Prostate gland (tissue), 2 donors: ENCODE results near the gene CDKL1. TPM values are rescaled to one million over a fixed set of nuclear protein-coding genes. Genes with fewer than 3 reads are reported as not detected.
"Not testable (repeated sequence)": the region's sequence is repeated elsewhere in the genome, so short reads cannot be mapped to it uniquely, and the experiment has no call there.

Experiments used
- DNase-seq: peaks from one replicate; pipeline ENCODE4 v3.0.0-alpha.2; 2019; ENCODE audit warnings: low spot score
- H3K27ac ChIP-seq, 2 donors: fragments of 200-600 bp; sonication (generic); 2 replicates each; pipeline ENCODE4 v1.5.1; 2017 to 2019
- H3K27me3 ChIP-seq: fragments of 200-600 bp; sonication (generic); replicated peaks from 2 replicates; pipeline ENCODE4 v1.5.1; 2019; ENCODE audit not compliant: insufficient read depth
- H3K36me3 ChIP-seq, 2 donors: fragments of 200-600 bp; sonication (generic); 1 replicate in 1 of 2; 2 replicates in 1 of 2; pipeline versions ENCODE4 v1.5.1 to v1.8.1; 2017 to 2019
- H3K4me1 ChIP-seq: fragments of 200-600 bp; sonication (generic); replicated peaks from 2 replicates; pipeline ENCODE4 v1.5.1; 2019
- H3K4me3 ChIP-seq, 2 donors: fragments of 200-600 bp; sonication (generic); 2 replicates each; pipeline ENCODE4 v1.5.1; 2017 to 2019
- H3K9me3 ChIP-seq: fragments of 200-600 bp; sonication (generic); 2 replicates; pipeline ENCODE4 v1.5.1; 2017
- POLR2A ChIP-seq: fragments of 450-650 bp; IDR thresholded peaks from one replicate; pipeline ENCODE4 v1.6.1; 2016; ENCODE audit warnings: antibody characterized with exemption, mild to moderate bottlenecking
- POLR2AphosphoS5 ChIP-seq: sonication (generic); formaldehyde crosslinking; IDR thresholded peaks from one replicate; pipeline ENCODE4 v1.6.1; 2017; ENCODE audit warnings: antibody characterized with exemption
- WGBS: methylation state at CpG from one replicate; pipeline ENCODE4 v1.1.5; 2018; 5-methylcytosine and 5-hydroxymethylcytosine counted together
- intact Hi-C: fragments of 100-400 bp; cut with DNase I; formaldehyde crosslinking; loops from one replicate; pipeline ENCODE4 v1.14.2; 2022
- total RNA-seq, 2 donors: library from RNA; depleted of rRNA; stranded (reverse); fragments of >200 nt; gene quantifications; one replicate each; pipeline ENCODE4 v1.1.0, GENCODE V29; 2016
- TF ChIP-seq, protein P1 (sequence below), 4 experiments: fragments of 200-600 bp in 2 of 4; fragments of 450-650 bp in 2 of 4; sonication (generic) in 2 of 4; IDR thresholded peaks; 1 replicate in 3 of 4; 2 replicates in 1 of 4; pipeline ENCODE4 v1.5.1; 2016 to 2019; ENCODE audit warnings: antibody characterized with exemption in 4 of 4, mild to moderate bottlenecking in 2 of 4, moderate library complexity in 2 of 4

Gene CDKL1
- total RNA-seq, 2 donors from 2014 or later: 3.4 to 18.5 TPM

DNA sequence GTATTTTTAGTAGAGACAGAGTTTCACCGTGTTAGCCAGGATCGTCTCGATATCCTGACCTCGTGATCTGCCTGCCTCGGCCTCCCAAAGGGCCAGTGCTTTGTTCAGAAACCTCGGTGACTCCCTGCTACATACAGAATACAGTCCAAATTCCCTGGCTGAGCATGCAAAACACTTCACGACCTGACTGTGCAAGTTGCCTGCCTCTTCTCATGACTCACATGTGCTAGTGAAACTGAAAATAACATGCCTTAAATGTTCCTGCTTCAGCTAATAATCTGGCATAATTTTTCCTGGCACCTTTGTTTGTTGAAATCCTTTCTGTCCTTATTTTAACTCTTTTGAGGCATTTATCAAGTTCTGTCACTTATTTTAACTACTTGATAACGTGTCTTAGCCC, 76.4 kb downstream of the CDKL1 start:
- H3K27ac ChIP-seq: peak overlapping the region; percentile 44 to 57
- intact Hi-C loops: loop anchor here (2.0 to 5.0 kb wide), 2 partner anchors 77 to 213 kb away; partner anchors contain the start of genes CDKL1 and MAP4K5
- no peaks in the 10 kb centered on the region for H3K36me3 ChIP-seq
- TF ChIP-seq, protein P1, sequence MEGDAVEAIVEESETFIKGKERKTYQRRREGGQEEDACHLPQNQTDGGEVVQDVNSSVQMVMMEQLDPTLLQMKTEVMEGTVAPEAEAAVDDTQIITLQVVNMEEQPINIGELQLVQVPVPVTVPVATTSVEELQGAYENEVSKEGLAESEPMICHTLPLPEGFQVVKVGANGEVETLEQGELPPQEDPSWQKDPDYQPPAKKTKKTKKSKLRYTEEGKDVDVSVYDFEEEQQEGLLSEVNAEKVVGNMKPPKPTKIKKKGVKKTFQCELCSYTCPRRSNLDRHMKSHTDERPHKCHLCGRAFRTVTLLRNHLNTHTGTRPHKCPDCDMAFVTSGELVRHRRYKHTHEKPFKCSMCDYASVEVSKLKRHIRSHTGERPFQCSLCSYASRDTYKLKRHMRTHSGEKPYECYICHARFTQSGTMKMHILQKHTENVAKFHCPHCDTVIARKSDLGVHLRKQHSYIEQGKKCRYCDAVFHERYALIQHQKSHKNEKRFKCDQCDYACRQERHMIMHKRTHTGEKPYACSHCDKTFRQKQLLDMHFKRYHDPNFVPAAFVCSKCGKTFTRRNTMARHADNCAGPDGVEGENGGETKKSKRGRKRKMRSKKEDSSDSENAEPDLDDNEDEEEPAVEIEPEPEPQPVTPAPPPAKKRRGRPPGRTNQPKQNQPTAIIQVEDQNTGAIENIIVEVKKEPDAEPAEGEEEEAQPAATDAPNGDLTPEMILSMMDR (IDR thresholded peaks at IDR 0.05): no peak
- TF ChIP-seq POLR2A: no peak
- no peak for TF ChIP-seq POLR2AphosphoS5
- H3K9me3 ChIP-seq: no peaks in the 10 kb centered on the region
- WGBS: 59% methylated on average over 8 of the region's 8 CpGs
- no peaks in the 10 kb centered on the region for H3K27me3 ChIP-seq
- no peak overlapping the region for H3K4me3 ChIP-seq
- H3K4me1 ChIP-seq: no peaks in the 10 kb centered on the region
- DNase-seq: no peak

DNA sequence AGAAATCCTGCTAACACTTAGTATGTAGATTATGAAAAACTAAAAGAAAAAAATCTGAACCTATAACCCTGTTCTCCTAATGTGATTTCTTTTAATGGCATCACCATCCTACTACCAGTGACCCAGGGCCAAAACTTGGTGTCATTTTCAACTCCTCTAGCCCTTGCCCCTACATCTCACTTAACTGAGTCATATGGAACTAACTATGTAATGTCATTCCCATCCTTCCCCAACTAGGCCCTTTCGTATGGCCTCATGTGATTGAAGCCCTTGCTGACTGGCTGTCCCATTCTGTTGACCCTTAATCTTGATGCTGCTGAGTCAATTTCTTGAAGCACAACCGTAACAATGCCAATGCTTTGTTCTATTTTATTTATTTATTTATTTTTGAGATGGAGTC, 77.0 kb downstream of the CDKL1 start:
- no peak for TF ChIP-seq POLR2A
- TF ChIP-seq, protein P1 (IDR thresholded peaks at IDR 0.05): no peak
- no peak for TF ChIP-seq POLR2AphosphoS5
- Histone ChIP-seq H3K4me1 (no peaks in the 10 kb centered on the region), H3K9me3 (no peaks in the 10 kb centered on the region), H3K27me3 (no peaks in the 10 kb centered on the region), H3K27ac (no peak overlapping the region), H3K4me3 (no peak overlapping the region), H3K36me3 (no peaks in the 10 kb centered on the region)
- WGBS: 90% methylated on average over 2 of the region's 2 CpGs
- intact Hi-C loops: loop anchor here (2.0 to 10.0 kb wide), 3 partner anchors 78 to 455 kb away; partner anchors contain the start of genes CDKL1 and MAP4K5
- DNase-seq: no peak

DNA sequence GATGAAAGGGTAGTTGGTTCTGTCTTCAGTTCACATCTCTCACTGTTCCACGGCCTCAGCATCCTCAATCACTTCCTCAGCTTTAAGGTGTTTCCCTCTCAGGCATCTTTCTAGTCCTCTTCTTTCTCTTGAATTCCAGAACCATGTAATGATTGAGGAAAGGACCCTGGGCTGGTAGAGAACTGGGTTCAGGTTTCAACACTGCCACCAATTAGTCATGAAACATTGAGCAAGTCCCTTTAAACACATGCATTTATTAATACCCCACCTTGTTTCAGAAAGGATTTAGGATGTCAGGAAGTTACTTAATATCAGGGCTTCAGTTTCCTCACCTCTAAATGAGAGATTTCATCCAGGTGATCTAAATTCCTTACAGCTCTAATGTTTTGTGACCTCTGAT, 77.4 kb downstream of the CDKL1 start:
- intact Hi-C loops: loop anchor here (10.0 kb wide), 1 partner anchor 456 kb away; no protein-coding TSS in a partner anchor

DNA sequence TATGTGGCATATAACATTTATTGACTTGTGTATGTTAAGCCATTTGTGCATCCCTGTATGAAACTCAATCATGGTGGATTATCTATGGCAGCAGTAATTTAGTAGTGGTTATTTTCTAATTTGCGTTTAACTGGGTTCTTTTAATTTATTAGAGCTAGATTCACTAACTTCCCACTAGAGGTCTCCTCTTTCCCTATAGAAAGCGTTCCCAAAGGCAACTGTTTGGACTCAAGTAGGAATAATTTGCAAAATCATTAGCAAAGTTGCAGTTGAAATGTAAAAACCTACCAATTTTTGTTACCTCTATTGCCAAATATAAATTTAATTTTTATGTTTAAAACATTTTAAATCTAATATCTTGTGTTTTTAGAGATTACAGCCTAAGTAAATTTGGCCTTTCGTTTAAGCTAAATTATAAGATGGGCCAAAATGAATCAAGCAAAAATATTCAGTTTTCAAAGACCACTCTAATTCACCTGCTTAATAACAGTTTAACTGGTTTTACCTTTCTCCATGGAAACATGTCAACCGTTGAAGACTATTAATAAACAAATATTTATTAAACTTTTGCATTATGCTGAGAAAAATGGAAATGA, 78.6 kb downstream of the CDKL1 start:
- H3K4me3 ChIP-seq: no peak overlapping the region
- DNase-seq: no peak
- H3K36me3 ChIP-seq: no peaks in the 10 kb centered on the region
- TF ChIP-seq, protein P1 (IDR thresholded peaks at IDR 0.05): peak; percentile 28 to 81 (median 63)
- no peak for TF ChIP-seq POLR2A
- no peaks in the 10 kb centered on the region for H3K4me1 ChIP-seq
- no peak overlapping the region for H3K27ac ChIP-seq
- no peaks in the 10 kb centered on the region for H3K9me3 ChIP-seq
- WGBS: 41% methylated on average over 4 of the region's 4 CpGs
- intact Hi-C loops: loop anchor here (10.0 kb wide), 1 partner anchor 457 kb away; no protein-coding TSS in a partner anchor
- no peaks in the 10 kb centered on the region for H3K27me3 ChIP-seq

More for the DNA sequence above, 77.4 kb downstream of the CDKL1 start:
- Histone ChIP-seq H3K36me3 (no peaks in the 10 kb centered on the region), H3K9me3 (no peaks in the 10 kb centered on the region), H3K4me3 (no peak overlapping the region), H3K4me1 (no peaks in the 10 kb centered on the region), H3K27ac (no peak overlapping the region), H3K27me3 (no peaks in the 10 kb centered on the region)
- 89% methylated on average over 1 of the region's 1 CpG for WGBS
- TF ChIP-seq POLR2AphosphoS5: no peak
- TF ChIP-seq, protein P1 (IDR thresholded peaks at IDR 0.05): no peak
- TF ChIP-seq POLR2A: no peak
- DNase-seq: no peak

DNA sequence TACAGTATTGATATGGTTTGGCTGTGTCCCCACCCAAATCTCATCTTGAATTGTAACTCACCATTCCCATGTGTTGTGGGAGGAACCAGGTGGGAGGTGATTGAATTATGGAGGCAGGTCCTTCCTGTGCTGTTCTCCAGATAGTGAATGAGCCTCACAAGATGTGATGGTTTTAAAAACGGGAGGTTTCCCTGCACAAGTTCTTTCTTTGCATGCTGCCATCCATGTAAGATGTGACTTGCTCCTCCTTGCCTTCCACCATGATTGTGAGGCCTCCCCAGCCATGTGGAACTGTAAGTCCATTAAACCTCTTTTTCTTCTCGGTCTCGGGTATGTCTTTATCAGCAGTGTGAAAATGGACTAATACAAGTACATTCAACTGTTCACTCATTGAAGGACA, 82.6 kb downstream of the CDKL1 start:
- H3K36me3 ChIP-seq, H3K27me3 ChIP-seq, H3K9me3 ChIP-seq, H3K27ac ChIP-seq, H3K4me3 ChIP-seq, H3K4me1 ChIP-seq, DNase-seq: not testable (repeated sequence)
- intact Hi-C loops: loop anchor here (5.0 to 10.0 kb wide), 2 partner anchors 447 to 461 kb away; no protein-coding TSS in a partner anchor
- 97% methylated on average over 3 of the region's 3 CpGs for WGBS
